Measurements from ENCODE around the gene TLR4. TPM values are rescaled to one million over a fixed set of nuclear protein-coding genes. Genes with fewer than 3 reads are reported as not detected.

TLR4 gene
- polyA plus RNA-seq, 1 donor, result 6.2 TPM

GRCh38 chr9:117757561-117758190 is 53.5 kb downstream of the TLR4 start:
- H3K27me3 ChIP-seq (ENCODE audit: control insufficient read depth, insufficient read depth, low read length), result peaks cover 2% of the 10 kb centered on the region
- H3K9me3 ChIP-seq (ENCODE audit: control insufficient read depth, low read depth, low read length), result no peaks in the 10 kb centered on the region
- H3K36me3 ChIP-seq (ENCODE audit: control insufficient read depth, insufficient read depth, low read length), result no peaks in the 10 kb centered on the region
- no peak overlapping the region for H3K4me3 ChIP-seq (ENCODE audit: low read length)
- H3K27ac ChIP-seq (ENCODE audit: low read length), result no peak overlapping the region
- no CpG with 5 or more reads among the region's 5 CpGs for whole genome bisulfite sequencing (ENCODE audit: insufficient coverage, low lambda C conversion rate)
- no peaks in the 10 kb centered on the region for H3K4me1 ChIP-seq (ENCODE audit: control insufficient read depth, insufficient read depth, low read length)
- no peak for DNase-seq

GRCh38 chr9:117763314-117763713 is 59.1 kb downstream of the TLR4 start:
- DNase-seq, result no peak
- no peaks in the 10 kb centered on the region for H3K4me1 ChIP-seq (ENCODE audit: control insufficient read depth, insufficient read depth, low read length)
- 92% methylated on average over 2 of the region's 4 CpGs for WGBS (ENCODE audit: insufficient coverage, low lambda C conversion rate)
- no peak overlapping the region for H3K27ac ChIP-seq (ENCODE audit: low read length)
- no peaks in the 10 kb centered on the region for H3K9me3 ChIP-seq (ENCODE audit: control insufficient read depth, low read depth, low read length)
- no peak overlapping the region for H3K4me3 ChIP-seq (ENCODE audit: low read length)
- no peaks in the 10 kb centered on the region for H3K27me3 ChIP-seq (ENCODE audit: control insufficient read depth, insufficient read depth, low read length)
- H3K36me3 ChIP-seq (ENCODE audit: control insufficient read depth, insufficient read depth, low read length), result no peaks in the 10 kb centered on the region

- Histone ChIP-seq H3K4me1 (ENCODE audit: control insufficient read depth, insufficient read depth, low read length) (peaks cover 3% of the 10 kb centered on the region), H3K9me3 (ENCODE audit: control insufficient read depth, low read depth, low read length) (no peaks in the 10 kb centered on the region), H3K27me3 (ENCODE audit: control insufficient read depth, insufficient read depth, low read length) (no peaks in the 10 kb centered on the region), H3K4me3 (ENCODE audit: low read length) (no peak overlapping the region), H3K27ac (ENCODE audit: low read length) (no peak overlapping the region), H3K36me3 (ENCODE audit: control insufficient read depth, insufficient read depth, low read length) (no peaks in the 10 kb centered on the region)
- no peak for DNase-seq
- 74% methylated on average over 3 of the region's 4 CpGs for WGBS (ENCODE audit: insufficient coverage, low lambda C conversion rate)
These were observed 64.7 kb downstream of the TLR4 start for GRCh38 chr9:117768750-117769395.

GRCh38 chr9:117771136-117771535 is 66.9 kb downstream of the TLR4 start:
- no peaks in the 10 kb centered on the region for H3K36me3 ChIP-seq (ENCODE audit: control insufficient read depth, insufficient read depth, low read length)
- DNase-seq, result peak in 1 of 2 donors; percentile 48
- no peak overlapping the region for H3K27ac ChIP-seq (ENCODE audit: low read length)
- WGBS (ENCODE audit: insufficient coverage, low lambda C conversion rate), result no CpG with 5 or more reads among the region's 4 CpGs
- H3K9me3 ChIP-seq (ENCODE audit: control insufficient read depth, low read depth, low read length), result no peaks in the 10 kb centered on the region
- H3K27me3 ChIP-seq (ENCODE audit: control insufficient read depth, insufficient read depth, low read length), result no peaks in the 10 kb centered on the region
- H3K4me3 ChIP-seq (ENCODE audit: low read length), result no peak overlapping the region
- H3K4me1 ChIP-seq (ENCODE audit: control insufficient read depth, insufficient read depth, low read length), result peaks cover 3% of the 10 kb centered on the region

GRCh38 chr9:117772960-117773359 is 68.8 kb downstream of the TLR4 start:
- DNase-seq, result no peak
- Histone ChIP-seq H3K36me3 (ENCODE audit: control insufficient read depth, insufficient read depth, low read length) (no peaks in the 10 kb centered on the region), H3K27me3 (ENCODE audit: control insufficient read depth, insufficient read depth, low read length) (peaks cover 4% of the 10 kb centered on the region), H3K4me1 (ENCODE audit: control insufficient read depth, insufficient read depth, low read length) (peaks cover 3% of the 10 kb centered on the region), H3K27ac (ENCODE audit: low read length) (no peak overlapping the region), H3K9me3 (ENCODE audit: control insufficient read depth, low read depth, low read length) (no peaks in the 10 kb centered on the region), H3K4me3 (ENCODE audit: low read length) (no peak overlapping the region)
- WGBS (ENCODE audit: insufficient coverage, low lambda C conversion rate), result 57% methylated on average over 1 of the region's 3 CpGs

Data from large intestine (tissue), 3 donors.